ENCODE data around the gene SPIN3. TPM values are rescaled to one million over a fixed set of nuclear protein-coding genes. Genes with fewer than 3 reads are reported as not detected.
"Not testable (repeated sequence)": the region's sequence is repeated elsewhere in the genome, so short reads cannot be mapped to it uniquely, and the experiment has no call there.

Gene SPIN3
- 9.8 TPM for total RNA-seq
- long read RNA-seq, full-length matches to known transcripts: 14 of 15 reads
- long read RNA-seq, partial matches to known transcripts: 1 of 15 reads
- long read RNA-seq, other reads (novel, unspliced or antisense): 0 of 15 reads

DNA sequence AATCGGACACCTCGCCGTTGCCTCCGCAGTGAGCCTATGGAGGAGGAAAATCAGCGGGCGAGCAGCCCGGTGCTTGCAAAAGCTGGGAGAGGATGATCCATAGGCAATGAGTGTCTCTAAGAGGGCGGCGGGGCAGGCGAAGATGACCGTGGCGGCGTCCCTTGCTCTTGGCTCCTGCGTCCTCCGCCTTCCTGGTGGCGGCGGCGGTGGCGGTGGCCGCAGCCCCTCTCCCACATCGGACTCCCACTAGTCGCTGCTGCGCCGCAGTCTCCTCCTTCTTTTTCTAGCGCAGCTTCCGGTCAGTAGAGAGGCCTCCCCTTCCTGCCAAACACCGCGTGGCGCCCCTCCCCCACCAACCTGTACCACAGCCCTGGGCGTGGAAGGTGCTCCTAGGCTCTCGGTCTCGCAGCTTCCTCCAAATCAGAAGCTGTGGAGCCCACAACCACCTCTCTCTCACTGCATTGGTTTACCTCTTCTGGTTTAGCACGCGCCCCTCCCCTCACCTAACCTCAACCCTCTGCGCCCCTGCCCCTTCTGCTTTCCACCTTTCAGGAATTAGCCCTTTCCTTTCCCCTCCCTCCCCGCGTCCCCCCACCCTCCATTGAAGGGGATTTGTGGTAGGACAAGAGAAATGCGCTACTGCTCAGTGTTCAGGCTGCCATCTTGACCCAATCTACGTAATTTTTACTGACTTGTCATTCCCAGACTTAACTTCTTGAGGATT, at the start of gene SPIN3:
SPIN3 (minus strand) TSS at position 271 of the 724 bp plus-strand sequence. CDS start 594 bp downstream, outside the sequence.
- intact Hi-C loops (cut with DNase I): no loop called here
- DNase-seq (peak; percentile 92), ATAC-seq (peak; percentile 100)
- no peaks in the 10 kb centered on the region for H3K27me3 ChIP-seq
- no peaks in the 10 kb centered on the region for H3K4me1 ChIP-seq
- no peaks in the 10 kb centered on the region for H3K36me3 ChIP-seq
- TF ChIP-seq, protein P1, sequence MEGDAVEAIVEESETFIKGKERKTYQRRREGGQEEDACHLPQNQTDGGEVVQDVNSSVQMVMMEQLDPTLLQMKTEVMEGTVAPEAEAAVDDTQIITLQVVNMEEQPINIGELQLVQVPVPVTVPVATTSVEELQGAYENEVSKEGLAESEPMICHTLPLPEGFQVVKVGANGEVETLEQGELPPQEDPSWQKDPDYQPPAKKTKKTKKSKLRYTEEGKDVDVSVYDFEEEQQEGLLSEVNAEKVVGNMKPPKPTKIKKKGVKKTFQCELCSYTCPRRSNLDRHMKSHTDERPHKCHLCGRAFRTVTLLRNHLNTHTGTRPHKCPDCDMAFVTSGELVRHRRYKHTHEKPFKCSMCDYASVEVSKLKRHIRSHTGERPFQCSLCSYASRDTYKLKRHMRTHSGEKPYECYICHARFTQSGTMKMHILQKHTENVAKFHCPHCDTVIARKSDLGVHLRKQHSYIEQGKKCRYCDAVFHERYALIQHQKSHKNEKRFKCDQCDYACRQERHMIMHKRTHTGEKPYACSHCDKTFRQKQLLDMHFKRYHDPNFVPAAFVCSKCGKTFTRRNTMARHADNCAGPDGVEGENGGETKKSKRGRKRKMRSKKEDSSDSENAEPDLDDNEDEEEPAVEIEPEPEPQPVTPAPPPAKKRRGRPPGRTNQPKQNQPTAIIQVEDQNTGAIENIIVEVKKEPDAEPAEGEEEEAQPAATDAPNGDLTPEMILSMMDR (IDR thresholded peaks at IDR 0.05): no peak
- peak within 1 kb of the TSS; percentile 67 for H3K4me3 ChIP-seq
- no peaks in the 10 kb centered on the region for H3K9me3 ChIP-seq
- H3K27ac ChIP-seq: peak within 1 kb of the TSS; percentile 73

- no peaks in the 10 kb centered on the region for H3K27me3 ChIP-seq
- H3K4me3 ChIP-seq: no peak overlapping the region
- TF ChIP-seq, protein P1 (IDR thresholded peaks at IDR 0.05): no peak
- no peaks in the 10 kb centered on the region for H3K4me1 ChIP-seq
- DNase-seq (no peak), ATAC-seq (no peak)
- no peaks in the 10 kb centered on the region for H3K9me3 ChIP-seq
- H3K27ac ChIP-seq: no peak overlapping the region
- no peaks in the 10 kb centered on the region for H3K36me3 ChIP-seq
- intact Hi-C loops (cut with DNase I): no loop called here
Observed at GRCh38 chrX:57044245-57044644, 48.9 kb upstream of the SPIN3 start.

DNA sequence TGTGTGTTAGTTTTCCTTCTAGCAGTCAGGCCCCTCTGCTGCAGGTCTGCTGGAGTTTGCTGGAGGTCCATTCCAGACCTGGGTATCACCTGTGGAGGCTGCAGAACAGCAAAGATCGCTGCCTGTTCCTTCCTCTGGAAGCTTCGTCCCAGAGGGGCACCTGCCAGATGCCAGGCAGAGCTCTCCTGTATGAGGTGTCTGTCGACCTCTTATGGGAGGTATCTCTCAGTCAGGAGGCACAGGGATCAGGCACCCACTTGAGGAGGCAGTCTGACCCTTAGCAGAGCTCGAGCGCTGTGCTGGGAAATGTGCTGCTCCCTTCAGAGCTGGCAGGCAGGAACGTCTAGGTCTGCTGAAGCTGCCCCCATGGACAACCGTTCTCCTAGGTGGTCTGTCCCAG, 41.9 kb upstream of the SPIN3 start:
- DNase-seq; ATAC-seq; H3K4me1 ChIP-seq; intact Hi-C loops (cut with DNase I); H3K9me3 ChIP-seq; H3K27me3 ChIP-seq; H3K4me3 ChIP-seq; H3K27ac ChIP-seq; H3K36me3 ChIP-seq: not testable (repeated sequence)

- Histone ChIP-seq H3K27ac (peak overlapping the region; percentile 73), H3K36me3 (no peaks in the 10 kb centered on the region), H3K4me3 (peak overlapping the region; percentile 67), H3K4me1 (no peaks in the 10 kb centered on the region), H3K27me3 (no peaks in the 10 kb centered on the region), H3K9me3 (no peaks in the 10 kb centered on the region)
- TF ChIP-seq, protein P1 (IDR thresholded peaks at IDR 0.05): no peak
- ATAC-seq (no peak), DNase-seq (no peak)
- intact Hi-C loops (cut with DNase I): no loop called here
Observed at GRCh38 chrX:56994375-56995270, 718 bp downstream of the SPIN3 start.

DNA sequence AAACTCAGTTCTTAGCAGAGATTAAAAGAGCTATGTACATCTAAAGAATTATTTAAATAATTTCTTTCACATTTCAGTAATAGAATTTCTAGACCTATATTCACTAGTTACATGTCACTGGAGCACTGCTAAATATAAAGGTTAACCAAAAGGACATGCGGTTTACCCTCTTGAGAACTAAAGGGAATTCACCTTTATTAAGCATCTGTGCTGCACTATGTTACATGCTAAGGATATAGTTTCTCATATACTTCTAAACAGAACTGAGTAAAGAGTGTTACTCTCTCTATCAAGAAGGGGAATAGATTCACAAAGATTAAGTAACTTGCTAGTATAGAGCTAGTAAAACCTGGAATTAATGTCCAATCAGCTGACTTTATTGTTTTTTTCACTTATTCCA, 7.6 kb downstream of the SPIN3 start:
- Histone ChIP-seq H3K4me1 (no peaks in the 10 kb centered on the region), H3K4me3 (no peak overlapping the region), H3K27ac (no peak overlapping the region), H3K9me3 (no peaks in the 10 kb centered on the region), H3K36me3 (no peaks in the 10 kb centered on the region), H3K27me3 (no peaks in the 10 kb centered on the region)
- ATAC-seq (no peak), DNase-seq (no peak)
- intact Hi-C loops (cut with DNase I): no loop called here
- TF ChIP-seq, protein P1 (IDR thresholded peaks at IDR 0.05): no peak

- intact Hi-C loops (cut with DNase I): no loop called here
- DNase-seq (no peak), ATAC-seq (no peak)
- H3K4me1 ChIP-seq: no peaks in the 10 kb centered on the region
- no peaks in the 10 kb centered on the region for H3K9me3 ChIP-seq
- no peak overlapping the region for H3K4me3 ChIP-seq
- TF ChIP-seq, protein P1 (IDR thresholded peaks at IDR 0.05): no peak
- H3K27ac ChIP-seq: no peak overlapping the region
- H3K36me3 ChIP-seq: no peaks in the 10 kb centered on the region
- H3K27me3 ChIP-seq: no peaks in the 10 kb centered on the region
Observed at GRCh38 chrX:56986138-56986537, 9.2 kb downstream of the SPIN3 start.

All from upper lobe of right lung (tissue), 1 donor.